LNCaP clone FGC (cell line): ENCODE data around the gene SH2D3A.
"Not testable (repeated sequence)": the region's sequence is repeated elsewhere in the genome, so short reads cannot be mapped to it uniquely, and the experiment has no call there.

ENCODE experiments used
- DNase-seq: peaks from one replicate; pipeline ENCODE4 v3.0.0-alpha.2; 2011; ENCODE audit warnings: low read depth
- H3K4me3 ChIP-seq: 2 replicates; pipeline ENCODE4 v1.5.1; 2011; ENCODE audit warnings: mild to moderate bottlenecking, low read depth, low read length, control low read depth
- CTCF ChIP-seq: IDR thresholded peaks from 2 replicates; pipeline ENCODE4 v1.5.1; 2012; ENCODE audit warnings: mild to moderate bottlenecking; ENCODE audit not compliant: control insufficient read depth, insufficient read depth; ENCODE audit errors: extremely low read depth

The SH2D3A gene

GRCh38 chr19:6750062-6750461 is 17.2 kb downstream of the SH2D3A start:
- H3K4me3 ChIP-seq = no peak overlapping the region
- TF ChIP-seq CTCF = no peak
- DNase-seq = no peak

DNA sequence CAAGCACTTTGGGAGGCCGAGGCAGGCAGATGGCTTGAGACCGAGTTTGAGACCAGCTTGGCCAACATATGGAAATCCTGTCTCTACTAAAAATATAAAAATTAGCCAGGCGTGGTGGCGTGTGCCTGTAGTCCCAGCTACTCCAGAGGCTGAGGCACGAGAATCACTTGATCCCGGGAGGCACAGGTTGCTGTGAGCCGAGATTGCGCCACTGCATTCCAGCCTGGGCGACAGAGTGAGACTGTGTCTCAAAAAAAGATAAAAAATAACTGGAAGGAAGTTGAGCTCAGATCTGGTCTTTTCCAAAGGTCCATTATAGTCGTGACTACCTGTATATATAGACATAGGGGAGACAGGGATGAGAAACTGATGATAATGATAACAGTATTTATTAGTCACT is 18.7 kb downstream of the SH2D3A start:
- not testable (repeated sequence) for H3K4me3 ChIP-seq, DNase-seq

GRCh38 chr19:6745965-6746364 is 21.3 kb downstream of the SH2D3A start:
- no peak for TF ChIP-seq CTCF
- H3K4me3 ChIP-seq = no peak overlapping the region
- no peak for DNase-seq

DNA sequence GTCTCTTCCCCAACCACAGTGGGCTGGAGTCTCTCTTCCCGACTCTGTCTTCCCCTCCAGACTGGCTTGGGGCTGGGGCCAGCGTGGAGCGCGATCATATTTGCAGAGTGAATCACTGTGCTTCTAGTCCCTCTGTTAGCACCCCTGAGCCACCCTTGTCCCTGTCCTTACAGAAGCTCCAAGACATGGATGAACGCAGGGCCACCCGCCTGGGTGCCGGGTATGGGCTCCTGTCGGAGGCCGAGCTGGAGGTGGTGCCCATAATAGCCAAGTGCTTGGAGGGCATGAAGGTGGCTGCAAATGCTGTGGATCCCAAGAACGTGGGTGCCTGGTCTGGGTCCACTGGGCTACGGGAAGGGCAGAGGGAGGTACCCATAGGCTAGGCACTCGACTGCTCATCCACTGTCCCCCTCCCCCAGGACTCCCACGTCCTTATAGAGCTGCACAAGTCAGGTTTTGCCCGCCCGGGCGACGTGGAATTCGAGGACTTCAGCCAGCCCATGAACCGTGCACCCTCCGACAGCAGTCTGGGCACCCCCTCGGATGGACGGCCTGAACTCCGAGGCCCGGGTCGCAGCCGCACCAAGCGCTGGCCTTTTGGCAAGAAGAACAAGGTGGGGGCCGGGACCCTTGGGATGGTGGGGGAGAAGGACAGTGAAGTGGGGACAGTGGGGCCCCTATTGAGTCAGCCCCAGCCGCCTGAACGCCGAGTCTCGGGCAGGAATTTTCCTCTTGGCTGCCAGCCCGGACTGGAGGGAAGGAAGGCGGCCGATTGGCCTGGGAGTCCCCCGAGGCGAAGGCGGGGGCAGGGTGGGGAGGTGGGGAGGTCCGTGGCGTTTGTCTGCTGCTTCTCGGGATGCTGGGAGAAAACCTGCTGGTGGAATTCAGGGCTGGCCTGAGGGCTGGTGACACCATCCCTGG is 22.6 kb downstream of the SH2D3A start:
- TF ChIP-seq CTCF = no peak
- no peak for DNase-seq
- H3K4me3 ChIP-seq = no peak overlapping the region

DNA sequence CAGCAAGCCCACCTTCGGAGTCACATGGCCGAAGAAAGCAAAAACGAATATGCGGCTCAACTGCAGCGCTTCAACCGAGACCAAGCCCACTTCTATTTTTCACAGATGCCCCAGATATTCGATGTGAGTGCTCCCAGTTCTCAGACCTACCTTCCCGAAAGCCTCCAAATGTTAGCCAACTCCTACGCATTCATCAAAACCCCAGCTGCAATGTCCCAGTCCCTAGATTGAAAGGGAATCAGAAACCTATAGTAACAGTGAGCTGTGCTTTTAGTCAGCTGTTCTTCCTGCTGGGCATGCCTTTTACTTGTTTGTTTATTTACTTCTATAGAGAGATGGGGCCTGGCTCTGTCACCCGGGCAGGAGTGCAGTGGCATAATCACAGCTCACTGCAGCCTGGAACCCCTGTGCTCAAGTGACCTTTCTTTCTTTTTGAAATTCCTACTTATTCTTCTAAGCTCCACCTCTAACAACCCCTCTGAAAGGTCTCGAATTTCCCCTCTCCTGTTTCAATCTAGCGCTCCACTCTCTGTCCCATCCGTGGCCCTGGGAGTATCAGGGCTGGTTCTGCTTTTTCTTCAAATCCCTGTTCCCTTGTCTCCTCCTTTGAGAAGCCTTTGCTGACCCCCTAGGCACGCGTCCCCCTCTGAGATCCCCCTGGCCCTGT is 23.4 kb downstream of the SH2D3A start:
- H3K4me3 ChIP-seq = no peak overlapping the region
- no peak for DNase-seq
- no peak for TF ChIP-seq CTCF

DNA sequence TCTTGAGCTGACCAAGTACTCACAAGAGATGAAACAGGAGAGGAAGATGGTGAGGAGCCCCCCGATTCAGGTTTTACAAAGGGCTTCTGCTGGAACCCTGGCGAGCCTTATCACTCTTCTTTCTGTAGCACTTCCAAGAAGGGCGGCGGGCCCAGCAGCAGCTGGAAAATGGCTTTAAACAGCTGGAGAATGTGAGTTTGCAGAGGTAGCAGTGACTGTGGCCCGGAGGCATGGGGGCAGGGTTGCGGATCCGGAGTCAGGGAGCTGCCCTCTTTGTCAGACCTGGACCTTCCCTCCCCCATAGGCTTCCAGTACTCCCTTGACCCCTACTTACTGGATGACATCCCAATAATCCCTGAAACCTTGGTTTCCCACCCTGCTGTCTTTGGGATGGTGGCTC is 24.2 kb downstream of the SH2D3A start:
- no peak for DNase-seq
- H3K4me3 ChIP-seq = no peak overlapping the region
- no peak for TF ChIP-seq CTCF

DNA sequence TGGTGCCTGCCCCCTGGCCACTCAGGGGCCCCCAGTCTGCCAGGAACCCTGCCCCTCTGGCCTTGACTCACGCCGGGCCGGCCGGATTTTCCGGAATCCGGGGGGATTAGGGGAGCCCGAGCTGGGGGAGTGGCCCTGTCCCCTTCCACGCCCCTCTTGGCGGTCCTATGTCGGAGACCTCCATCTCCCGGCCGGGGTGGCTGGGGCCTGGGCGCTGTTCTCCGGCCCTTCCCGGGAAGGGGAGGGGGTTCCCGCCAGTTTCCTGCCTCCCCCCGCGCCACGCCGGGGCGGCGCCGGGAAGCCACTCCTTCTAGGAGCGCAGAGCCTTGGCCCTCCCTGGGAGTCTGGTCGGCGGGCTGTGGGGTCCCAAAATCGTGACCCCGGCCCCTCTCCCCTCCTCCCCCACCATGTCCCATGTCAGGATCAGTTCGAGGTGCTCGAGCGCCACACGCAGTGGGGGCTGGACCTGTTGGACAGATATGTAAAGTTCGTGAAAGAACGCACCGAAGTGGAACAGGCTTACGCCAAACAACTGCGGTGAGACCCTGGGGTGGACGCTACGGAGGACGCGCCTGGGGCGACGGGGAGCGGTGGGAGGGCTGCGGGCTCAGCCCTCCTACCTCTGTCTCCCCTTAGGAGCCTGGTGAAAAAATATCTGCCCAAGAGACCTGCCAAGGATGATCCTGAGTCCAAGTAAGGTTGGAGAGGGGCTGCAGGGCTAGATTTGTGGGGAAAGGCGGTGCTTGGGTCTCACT is 26.5 kb downstream of the SH2D3A start:
- no peak for DNase-seq
- TF ChIP-seq CTCF = no peak
- H3K4me3 ChIP-seq = peak overlapping the region; percentile 93
